Right atrium auricular region (tissue), 2 donors: ENCODE data around the gene GH1. TPM values are rescaled to one million over a fixed set of nuclear protein-coding genes. Genes with fewer than 3 reads are reported as not detected.
"Not testable (repeated sequence)": the region's sequence is repeated elsewhere in the genome, so short reads cannot be mapped to it uniquely, and the experiment has no call there.

Experiments used
- DNase-seq: peaks from one replicate; pipeline ENCODE4 v3.0.0-alpha.2; 2019; ENCODE audit warnings: low spot score
- H3K27ac ChIP-seq, 2 donors: fragments of 200-600 bp; sonication (generic); 1 replicate in 1 of 2; 2 replicates in 1 of 2; pipeline ENCODE4 v1.5.1; 2016 to 2019
- H3K27me3 ChIP-seq, 2 donors: fragments of 200-600 bp; sonication (generic); one replicate each; pipeline versions ENCODE4 v1.5.1 to v1.6.0; 2017 to 2019
- H3K36me3 ChIP-seq: fragments of 200-600 bp; sonication (generic); one replicate; pipeline ENCODE4 v1.5.1; 2016
- H3K4me1 ChIP-seq, 2 donors: fragments of 200-600 bp; sonication (generic); one replicate each; pipeline versions ENCODE4 v1.5.1 to v1.6.0; 2017 to 2019
- H3K4me3 ChIP-seq, 2 donors: fragments of 200-600 bp; sonication (generic); 1 replicate in 1 of 2; 2 replicates in 1 of 2; pipeline ENCODE4 v1.5.1; 2017 to 2019; ENCODE audit warnings: mild to moderate bottlenecking in 1 of 2, moderate library complexity in 1 of 2
- H3K9me3 ChIP-seq, 2 donors: fragments of 200-600 bp; sonication (generic); one replicate each; pipeline ENCODE4 v1.5.1; 2019
- total RNA-seq, 2 donors: library from RNA; depleted of rRNA; stranded (reverse); fragments of >200 nt; gene quantifications; one replicate each; pipeline ENCODE4 v1.1.0, GENCODE V29; 2016
- TF ChIP-seq, protein P1 (sequence below), 2 donors: fragments of 200-600 bp; sonication (generic); IDR thresholded peaks; one replicate each; pipeline ENCODE4 v1.5.1; 2019; ENCODE audit warnings: antibody characterized with exemption in 2 of 2

Gene GH1
- total RNA-seq, 2 donors from 2014 or later: not detected

DNA sequence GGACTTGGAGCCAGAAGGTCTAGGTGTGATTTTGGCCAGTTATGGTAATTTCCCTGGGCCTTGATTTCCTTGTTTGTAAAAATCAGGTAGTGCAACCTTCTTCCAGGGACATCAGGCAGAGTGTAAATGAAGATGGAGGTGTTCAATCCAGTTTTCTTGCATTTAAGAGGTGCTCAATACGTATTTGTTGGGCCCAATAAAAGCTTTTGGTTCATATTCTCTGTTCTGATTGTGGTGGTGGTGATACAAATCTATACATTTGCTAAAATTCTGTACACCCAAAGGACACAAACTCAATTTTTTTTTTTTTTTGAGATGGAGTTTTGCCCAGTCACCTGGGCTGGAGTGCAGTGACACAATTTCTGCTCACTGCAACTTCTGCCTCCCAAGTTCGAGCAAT lies 7.5 kb upstream of the GH1 start:
- Histone ChIP-seq H3K4me3 (no peak overlapping the region), H3K9me3 (no peaks in the 10 kb centered on the region), H3K36me3 (no peaks in the 10 kb centered on the region), H3K27ac (no peak overlapping the region), H3K27me3 (no peaks in the 10 kb centered on the region), H3K4me1 (peaks cover 0 to 16% of the 10 kb centered on the region in 2 donors)
- TF ChIP-seq, protein P1, sequence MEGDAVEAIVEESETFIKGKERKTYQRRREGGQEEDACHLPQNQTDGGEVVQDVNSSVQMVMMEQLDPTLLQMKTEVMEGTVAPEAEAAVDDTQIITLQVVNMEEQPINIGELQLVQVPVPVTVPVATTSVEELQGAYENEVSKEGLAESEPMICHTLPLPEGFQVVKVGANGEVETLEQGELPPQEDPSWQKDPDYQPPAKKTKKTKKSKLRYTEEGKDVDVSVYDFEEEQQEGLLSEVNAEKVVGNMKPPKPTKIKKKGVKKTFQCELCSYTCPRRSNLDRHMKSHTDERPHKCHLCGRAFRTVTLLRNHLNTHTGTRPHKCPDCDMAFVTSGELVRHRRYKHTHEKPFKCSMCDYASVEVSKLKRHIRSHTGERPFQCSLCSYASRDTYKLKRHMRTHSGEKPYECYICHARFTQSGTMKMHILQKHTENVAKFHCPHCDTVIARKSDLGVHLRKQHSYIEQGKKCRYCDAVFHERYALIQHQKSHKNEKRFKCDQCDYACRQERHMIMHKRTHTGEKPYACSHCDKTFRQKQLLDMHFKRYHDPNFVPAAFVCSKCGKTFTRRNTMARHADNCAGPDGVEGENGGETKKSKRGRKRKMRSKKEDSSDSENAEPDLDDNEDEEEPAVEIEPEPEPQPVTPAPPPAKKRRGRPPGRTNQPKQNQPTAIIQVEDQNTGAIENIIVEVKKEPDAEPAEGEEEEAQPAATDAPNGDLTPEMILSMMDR (IDR thresholded peaks at IDR 0.05): no peak
- DNase-seq: no peak

DNA sequence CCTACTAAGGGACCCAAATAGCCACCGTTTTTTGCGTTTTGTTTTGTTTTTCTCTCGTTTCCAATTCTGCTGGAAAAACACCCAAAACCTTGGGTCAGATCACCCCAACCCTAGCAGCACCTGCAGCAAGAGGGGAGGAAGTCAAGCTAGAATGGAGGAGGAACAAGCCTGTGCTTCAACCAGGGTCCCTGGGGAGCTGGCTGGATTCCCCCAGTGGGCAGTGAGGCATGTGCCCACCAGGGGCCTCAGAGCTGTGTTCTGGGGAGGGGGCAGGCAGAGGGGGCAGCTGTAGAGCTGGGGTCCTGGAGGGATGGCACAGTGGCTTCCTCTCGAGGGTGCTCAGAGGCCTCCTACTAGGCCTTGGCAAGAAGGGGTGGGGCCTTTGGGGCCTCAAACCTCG lies 7.0 kb upstream of the GH1 start:
- no peaks in the 10 kb centered on the region for H3K9me3 ChIP-seq
- no peak for DNase-seq
- H3K27me3 ChIP-seq: no peaks in the 10 kb centered on the region
- TF ChIP-seq, protein P1 (IDR thresholded peaks at IDR 0.05): no peak
- peaks cover 0 to 11% of the 10 kb centered on the region in 2 donors for H3K4me1 ChIP-seq
- no peak overlapping the region for H3K4me3 ChIP-seq
- no peaks in the 10 kb centered on the region for H3K36me3 ChIP-seq
- no peak overlapping the region for H3K27ac ChIP-seq

DNA sequence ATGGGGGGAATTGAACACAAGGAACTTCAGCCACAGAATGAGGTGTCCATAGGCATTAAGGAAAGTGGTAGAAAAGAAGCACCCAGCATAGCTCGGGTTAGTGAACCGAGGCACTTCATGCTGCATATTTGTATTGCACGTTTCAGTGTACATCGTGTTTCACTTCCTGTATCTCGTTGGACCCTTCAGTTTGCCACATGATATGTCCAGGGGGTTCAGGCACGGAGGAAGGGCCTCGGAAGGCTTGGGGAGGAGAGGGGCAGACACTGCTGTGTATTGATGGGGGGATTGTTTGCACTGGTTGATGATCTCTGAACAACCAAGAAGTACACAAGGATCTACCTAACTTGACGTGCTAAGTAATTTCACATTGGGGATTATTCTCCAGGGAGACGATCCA lies 3.8 kb upstream of the GH1 start:
- not testable (repeated sequence) for H3K27me3 ChIP-seq, H3K9me3 ChIP-seq, DNase-seq, H3K4me1 ChIP-seq, H3K36me3 ChIP-seq, H3K27ac ChIP-seq, H3K4me3 ChIP-seq

- H3K27me3 ChIP-seq, H3K4me3 ChIP-seq, H3K4me1 ChIP-seq, DNase-seq, H3K27ac ChIP-seq, H3K36me3 ChIP-seq, H3K9me3 ChIP-seq: not testable (repeated sequence)
These were observed 2.1 kb upstream of the GH1 start for GRCh38 chr17:63920779-63921178.

GRCh38 chr17:63920050-63920449 lies 1.4 kb upstream of the GH1 start:
- not testable (repeated sequence) for H3K4me1 ChIP-seq, H3K27me3 ChIP-seq, H3K4me3 ChIP-seq, H3K27ac ChIP-seq, H3K9me3 ChIP-seq, H3K36me3 ChIP-seq, DNase-seq

DNA sequence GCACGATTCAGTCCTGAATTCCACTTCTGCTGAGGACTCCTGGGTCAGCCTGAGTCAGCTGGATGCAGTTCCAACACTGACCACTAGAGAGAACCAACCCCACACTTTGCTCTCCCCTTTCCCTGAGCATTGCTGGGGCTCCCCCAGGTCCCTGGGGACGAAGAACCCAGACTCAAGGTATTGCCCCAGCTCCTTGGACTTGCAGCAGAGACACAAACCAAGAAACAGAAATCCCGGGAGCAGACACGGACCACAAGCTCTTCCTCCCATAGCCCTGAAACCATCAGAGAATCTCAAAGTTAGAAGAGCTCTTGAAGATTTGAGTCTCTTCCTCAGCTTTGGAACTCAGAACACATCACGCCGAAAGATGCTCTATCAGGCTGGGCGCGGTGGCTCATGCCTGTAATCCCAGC lies 678 bp upstream of the GH1 start:
- Histone ChIP-seq H3K27ac (no peak overlapping the region), H3K36me3 (no peaks in the 10 kb centered on the region), H3K4me1 (peaks cover 0 to 7% of the 10 kb centered on the region in 2 donors), H3K27me3 (no peaks in the 10 kb centered on the region), H3K4me3 (no peak overlapping the region), H3K9me3 (no peaks in the 10 kb centered on the region)
- peak; percentile 65 for DNase-seq
- TF ChIP-seq, protein P1 (IDR thresholded peaks at IDR 0.05): peak; percentile 95 to 96

- Histone ChIP-seq H3K9me3 (no peaks in the 10 kb centered on the region), H3K27ac (no peak overlapping the region), H3K4me1 (peaks cover 0 to 7% of the 10 kb centered on the region in 2 donors), H3K4me3 (no peak overlapping the region), H3K27me3 (no peaks in the 10 kb centered on the region), H3K36me3 (no peaks in the 10 kb centered on the region)
- no peak for DNase-seq
- TF ChIP-seq, protein P1 (IDR thresholded peaks at IDR 0.05): no peak
These were observed 334 bp downstream of the GH1 start for GRCh38 chr17:63918305-63918704.
